HG03442 (cell line): ENCODE data around the gene PHF11.
"Not testable (repeated sequence)": the region's sequence is repeated elsewhere in the genome, so short reads cannot be mapped to it uniquely, and the experiment has no call there.

Experiments
- ATAC-seq: cut with Tn5 transposase; IDR thresholded peaks from one replicate; pipeline ENCODE4 v1.9.1; 2021; ENCODE audit warnings: mild to moderate bottlenecking, moderate library complexity; ENCODE audit not compliant: unreplicated experiment

The PHF11 gene

DNA sequence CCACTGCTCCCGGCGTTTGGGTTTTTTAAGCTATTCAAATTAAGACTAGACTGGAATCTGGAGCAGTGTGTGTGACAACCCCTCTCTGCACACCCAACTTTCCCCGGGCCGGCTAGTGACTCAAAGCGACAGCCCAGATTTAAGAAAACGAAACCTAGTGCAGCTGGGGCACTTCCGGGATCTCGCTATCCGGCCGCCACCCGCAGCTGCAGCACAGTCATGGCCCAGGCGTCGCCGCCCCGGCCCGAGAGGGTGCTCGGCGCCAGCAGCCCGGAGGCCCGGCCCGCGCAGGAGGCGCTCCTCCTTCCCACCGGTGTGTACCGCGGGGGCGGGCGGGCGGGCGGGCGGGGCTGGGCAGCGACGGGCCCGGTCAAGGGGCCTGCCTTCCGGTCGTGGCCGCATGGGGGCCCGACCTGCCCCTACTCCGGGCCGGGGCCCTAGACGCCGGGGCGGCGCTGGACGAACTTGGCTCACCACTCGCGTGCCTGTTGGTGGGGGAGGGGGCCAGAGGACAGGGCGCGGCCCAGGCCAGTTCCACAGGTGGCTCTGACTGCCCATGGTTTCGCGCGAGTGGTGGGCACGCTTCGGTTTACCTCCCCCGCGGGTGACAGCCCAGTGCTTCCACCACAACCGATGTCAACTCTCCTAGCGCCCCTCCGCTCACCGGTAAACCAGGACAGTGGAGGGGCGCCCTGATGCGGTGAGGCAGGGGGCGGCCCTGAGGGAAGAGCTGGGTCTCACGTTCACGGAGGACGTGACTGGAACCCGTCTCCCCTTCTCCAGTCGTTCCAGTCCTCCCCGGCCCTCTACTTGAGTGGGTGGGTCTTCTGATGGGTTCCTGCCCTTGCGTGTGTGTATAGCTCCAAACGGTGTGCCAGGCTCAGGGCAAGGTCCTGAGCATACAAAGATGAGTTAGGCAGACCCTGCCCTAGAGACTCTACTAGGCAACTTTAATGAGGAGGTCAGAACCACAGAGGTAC is at the start of gene PHF11:
Gene PHF11, plus strand, starts transcription at position 171 of the 980 bp plus-strand sequence. Its CDS starts 49 bp downstream, at position 220.
- peak; percentile 84 for ATAC-seq

- ATAC-seq, result no peak
Measured at GRCh38 chr13:49446473-49446872, 49.3 kb upstream of the PHF11 start.

DNA sequence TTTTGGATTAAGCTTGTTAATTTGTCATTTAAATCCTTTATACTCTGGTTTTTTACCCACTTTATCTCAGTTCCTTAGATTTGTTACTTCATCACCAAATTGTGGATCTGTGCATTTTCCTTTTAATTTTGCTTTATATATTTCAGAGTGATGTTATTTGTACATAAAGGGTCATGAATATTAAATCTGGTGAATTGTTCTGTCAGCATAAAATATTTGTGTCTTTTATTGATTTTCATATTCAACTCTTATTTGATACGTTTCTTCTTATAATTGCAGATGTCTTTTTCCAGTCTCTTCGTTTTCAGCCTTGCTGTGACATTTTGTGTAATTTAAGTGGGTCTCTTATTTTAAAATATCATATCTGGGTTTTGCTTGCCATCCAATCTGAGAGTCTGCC is 47.0 kb upstream of the PHF11 start:
- ATAC-seq, result no peak

DNA sequence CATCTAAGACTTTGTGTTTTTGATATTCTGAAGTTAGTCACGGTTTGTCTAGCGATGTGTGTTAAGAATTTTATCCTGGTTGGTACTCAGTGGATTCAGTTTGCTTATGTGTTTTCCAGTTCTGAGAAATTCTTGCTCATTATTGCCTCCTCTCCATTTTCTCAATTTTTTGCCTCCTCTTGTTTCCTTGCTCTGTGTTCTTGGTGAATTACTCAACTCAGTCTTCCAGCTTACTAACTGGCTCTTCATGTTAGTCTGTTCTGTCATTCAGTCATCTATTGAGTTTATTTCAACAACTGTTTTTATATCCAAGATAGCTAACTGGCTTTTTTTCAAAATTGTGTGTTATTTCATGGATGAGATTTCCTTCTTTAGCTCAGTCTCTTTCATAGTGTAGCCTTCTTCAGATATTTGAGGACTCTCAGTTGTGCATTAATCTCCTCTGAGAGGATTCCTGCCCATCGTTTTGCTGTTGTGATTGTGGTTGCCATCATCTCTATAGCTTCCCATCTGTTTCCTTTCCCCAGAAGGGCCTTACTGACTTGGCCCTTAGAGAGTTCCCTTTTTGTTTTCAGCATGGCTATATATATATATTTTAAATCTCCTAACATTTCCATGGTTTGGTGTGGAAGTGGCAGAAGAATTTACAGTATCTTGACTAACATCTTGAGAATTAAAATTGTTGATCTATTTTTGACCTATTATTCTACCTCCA is 45.5 kb upstream of the PHF11 start:
- ATAC-seq, result no peak

DNA sequence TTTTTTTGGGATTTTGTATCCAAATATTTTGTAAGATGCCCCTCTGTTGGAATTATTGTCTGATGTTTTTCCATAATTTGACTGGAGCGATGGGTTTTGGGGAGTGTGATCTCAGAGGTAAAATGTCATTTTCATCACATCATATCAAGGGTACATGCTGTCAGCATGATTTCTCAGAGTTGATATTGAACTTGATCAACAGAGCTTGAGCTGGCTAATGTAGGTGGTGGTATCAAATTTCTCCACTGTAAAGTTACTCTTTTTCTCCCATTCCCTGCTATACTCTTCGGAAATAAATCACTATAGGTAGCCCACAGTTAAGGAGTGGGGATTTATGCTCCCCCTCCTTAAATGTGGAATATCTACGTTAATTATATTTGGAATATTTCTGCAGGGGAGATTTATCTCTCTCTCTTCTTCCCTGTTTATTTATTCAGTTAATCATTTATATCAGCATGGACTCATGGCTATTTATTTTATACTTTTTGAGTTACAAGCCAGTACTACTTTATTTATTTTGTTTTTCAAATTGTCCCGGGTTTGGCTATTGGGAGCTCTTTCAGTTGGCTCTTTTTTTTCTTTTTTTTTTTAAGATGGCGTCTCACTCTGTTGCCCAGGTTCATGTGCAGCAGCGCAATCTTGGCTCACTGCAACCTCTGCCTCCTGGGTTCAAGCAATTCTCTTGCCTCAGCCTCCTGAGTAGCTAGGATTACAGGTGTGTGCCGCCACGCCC is 42.9 kb upstream of the PHF11 start:
- no peak for ATAC-seq

- ATAC-seq, result no peak
Measured at GRCh38 chr13:49453465-49453864, 42.3 kb upstream of the PHF11 start.

GRCh38 chr13:49454388-49455006 is 41.3 kb upstream of the PHF11 start:
- peak; percentile 92 for ATAC-seq

DNA sequence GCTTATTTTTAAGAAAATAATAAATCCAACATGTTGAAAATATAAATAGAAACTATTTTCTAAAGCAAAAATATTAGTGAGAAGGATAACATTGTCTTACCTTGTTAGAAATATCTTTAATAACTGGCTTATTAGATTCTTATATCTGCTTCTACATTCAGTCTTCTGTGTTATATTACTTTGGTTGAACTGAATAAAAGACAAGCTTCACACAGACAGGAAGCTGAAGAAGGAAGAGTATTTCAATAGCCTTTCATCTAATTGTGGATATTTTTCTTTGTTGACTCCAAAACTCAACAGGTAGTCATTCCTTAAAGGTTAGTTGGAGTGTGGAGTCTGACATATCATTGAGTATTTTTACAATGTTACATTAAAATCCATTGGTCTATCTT is 40.8 kb upstream of the PHF11 start:
- ATAC-seq, result no peak

- no peak for ATAC-seq
Measured at GRCh38 chr13:49456156-49456555, 39.6 kb upstream of the PHF11 start.

DNA sequence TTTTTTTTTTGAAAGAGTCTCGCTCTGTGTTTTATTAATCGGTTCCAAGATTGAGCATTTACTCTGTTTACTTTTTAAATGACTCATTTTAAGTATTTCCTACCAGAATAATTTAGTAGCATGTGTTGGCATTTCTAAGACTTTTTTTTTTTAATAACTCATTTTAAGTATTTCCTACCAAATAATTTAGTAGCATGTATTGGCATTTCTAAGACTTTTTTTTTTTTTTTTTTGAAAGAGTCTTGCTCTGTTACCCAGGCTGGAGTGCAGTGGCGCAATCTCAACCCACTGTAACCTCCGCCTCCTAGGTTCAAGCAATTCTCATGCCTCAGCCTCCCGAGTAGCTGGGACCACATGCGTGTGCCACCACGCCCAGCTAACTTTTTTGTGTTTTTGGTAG is 38.5 kb upstream of the PHF11 start:
- no peak for ATAC-seq

DNA sequence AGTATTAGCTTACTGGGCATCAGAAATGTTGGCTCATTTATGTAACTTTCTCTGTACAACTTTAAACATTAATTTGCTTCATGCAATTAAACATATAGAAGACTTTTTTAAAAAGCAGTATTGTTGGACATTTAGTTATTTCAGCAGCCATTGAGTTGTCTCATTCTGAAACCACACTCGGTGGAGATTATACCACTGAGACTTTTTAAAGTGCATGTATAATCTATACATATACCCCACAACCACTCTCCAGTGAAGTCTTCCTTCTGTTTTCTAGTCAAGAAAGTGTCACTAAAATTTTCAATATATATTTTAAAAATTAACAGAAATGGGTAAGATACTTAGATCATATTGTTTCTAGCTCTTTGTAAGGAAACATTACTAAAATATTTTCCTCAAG is 36.2 kb upstream of the PHF11 start:
- ATAC-seq, result no peak

DNA sequence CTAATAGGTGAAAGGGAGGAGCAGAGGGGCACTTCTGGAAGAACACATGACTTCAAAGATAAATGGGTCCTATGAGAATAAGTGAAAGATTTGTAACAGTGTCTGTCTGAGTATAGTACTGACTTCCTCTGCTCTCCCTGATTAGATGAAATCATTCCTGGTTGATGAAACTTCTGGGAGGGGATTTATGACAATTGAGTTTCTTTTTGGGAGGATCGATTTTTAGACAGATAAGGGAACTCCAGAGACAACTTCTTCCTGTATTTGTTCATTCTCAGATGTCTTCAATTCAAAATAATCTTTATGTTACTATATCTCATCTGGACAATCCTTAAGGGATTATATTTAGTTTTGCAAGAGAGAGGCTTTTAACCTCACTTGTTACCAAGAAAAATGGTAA is 31.7 kb upstream of the PHF11 start:
- no peak for ATAC-seq

DNA sequence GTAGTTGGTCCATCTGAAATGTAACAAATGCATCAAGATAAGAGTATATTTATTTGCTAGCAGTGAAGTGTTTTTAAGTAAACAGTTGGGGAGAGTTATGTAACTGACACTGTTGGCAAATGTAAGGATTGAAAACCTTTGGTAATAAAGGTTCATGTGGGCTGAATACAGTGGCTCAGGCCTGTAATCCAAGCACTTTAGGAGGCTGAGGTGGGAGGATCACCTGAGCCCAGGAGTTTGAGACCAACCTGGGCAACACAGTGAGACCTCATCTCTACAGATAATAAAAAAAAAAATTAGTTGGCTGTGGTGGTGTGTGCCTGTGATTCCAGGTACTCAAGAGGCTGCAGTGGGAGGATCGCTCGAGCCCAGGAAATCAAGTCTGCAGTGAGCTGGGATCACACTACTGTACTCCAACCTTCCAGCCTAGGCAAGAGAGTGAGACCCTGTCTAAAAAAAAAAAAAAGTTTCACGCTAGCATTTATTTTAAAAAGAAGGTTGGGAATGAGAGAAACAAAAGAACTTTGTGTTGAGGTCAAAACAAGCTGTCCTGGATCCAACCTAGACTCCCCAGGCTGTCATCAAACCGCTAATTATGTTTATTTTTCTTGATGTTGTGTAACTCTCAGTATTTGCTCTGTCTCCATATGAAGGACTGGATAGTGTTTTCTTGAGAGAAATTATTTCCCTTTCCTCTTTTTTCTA is 31.0 kb upstream of the PHF11 start:
- ATAC-seq, result no peak

GRCh38 chr13:49466292-49466838 is 29.4 kb upstream of the PHF11 start:
- no peak for ATAC-seq

- no peak for ATAC-seq
Measured at GRCh38 chr13:49472186-49472585, 23.6 kb upstream of the PHF11 start.

DNA sequence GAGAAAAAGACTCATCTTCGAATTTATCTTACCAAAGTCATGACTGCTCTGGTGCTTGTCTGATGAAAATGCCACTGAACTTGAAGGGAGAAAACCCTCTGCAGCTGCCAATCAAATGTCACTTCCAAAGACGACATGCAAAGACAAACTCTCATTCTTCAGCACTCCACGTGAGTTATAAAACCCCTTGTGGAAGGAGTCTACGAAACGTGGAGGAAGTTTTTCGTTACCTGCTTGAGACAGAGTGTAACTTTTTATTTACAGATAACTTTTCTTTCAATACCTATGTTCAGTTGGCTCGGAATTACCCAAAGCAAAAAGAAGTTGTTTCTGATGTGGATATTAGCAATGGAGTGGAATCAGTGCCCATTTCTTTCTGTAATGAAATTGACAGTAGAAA is 19.2 kb upstream of the PHF11 start:
- ATAC-seq, result no peak

DNA sequence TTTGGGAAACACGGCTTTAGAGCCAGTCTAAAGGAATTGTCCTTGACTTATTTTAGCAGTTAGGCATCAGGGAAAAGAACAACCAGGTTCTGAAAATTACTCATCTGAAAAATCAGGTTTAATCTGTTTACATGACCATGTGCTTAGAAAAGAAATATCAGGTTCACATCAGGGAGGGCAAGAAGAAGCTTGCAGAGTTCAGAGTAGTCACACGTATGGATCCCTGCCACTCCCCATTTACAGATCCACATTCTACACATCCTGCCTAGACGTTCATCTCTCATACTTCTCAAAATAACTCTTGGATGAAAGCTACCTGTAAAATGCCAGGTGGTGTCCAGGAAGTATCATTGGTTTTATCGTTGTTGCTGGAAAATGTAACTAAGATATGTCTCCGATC is 14.0 kb upstream of the PHF11 start:
- no peak for ATAC-seq

GRCh38 chr13:49488563-49488962 is 7.2 kb upstream of the PHF11 start:
- no peak for ATAC-seq

GRCh38 chr13:49494645-49495044 is 1.1 kb upstream of the PHF11 start:
- no peak for ATAC-seq

DNA sequence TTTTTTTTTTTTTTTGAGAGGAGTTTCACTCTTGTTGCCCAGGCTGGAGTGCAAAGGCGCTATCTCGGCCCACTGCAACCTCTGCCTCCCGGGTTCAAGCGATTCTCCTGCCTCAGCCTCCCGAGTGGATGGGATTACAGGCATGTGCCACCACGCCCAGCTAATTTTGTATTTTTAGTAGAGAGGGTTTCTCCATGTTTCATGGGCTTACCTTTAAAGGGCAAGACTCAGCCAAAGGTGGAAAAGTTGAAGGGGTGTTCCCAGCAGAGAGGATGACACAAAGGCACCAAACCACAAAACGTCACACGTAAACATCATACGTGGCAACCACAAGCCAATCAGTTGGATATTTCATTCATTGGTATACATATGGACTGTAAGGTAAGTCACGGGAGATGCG is 1.1 kb downstream of the PHF11 start:
- ATAC-seq, result not testable (repeated sequence)
